Thymus (tissue), 11 donors: Measurements from ENCODE around the gene RGS7. TPM values are rescaled to one million over a fixed set of nuclear protein-coding genes. Genes with fewer than 3 reads are reported as not detected.
"Not testable (repeated sequence)": the region's sequence is repeated elsewhere in the genome, so short reads cannot be mapped to it uniquely, and the experiment has no call there.

Experiments used
- DNase-seq, 9 donors: peaks; one replicate each; pipeline ENCODE4 v3.0.0-alpha.2; 2013; ENCODE audit warnings: low spot score in 9 of 9, low read depth in 6 of 9, missing footprints in 1 of 9
- H3K27ac ChIP-seq, 2 donors: one replicate each; pipeline ENCODE4 v1.5.1; 2013; ENCODE audit warnings: control low read depth in 1 of 2, low read depth in 1 of 2, low read length in 1 of 2, mild to moderate bottlenecking in 1 of 2, moderate library complexity in 1 of 2
- H3K27me3 ChIP-seq, 2 donors: one replicate each; pipeline ENCODE4 v1.5.1; 2013; ENCODE audit warnings: low read length in 1 of 2; ENCODE audit not compliant: control insufficient read depth in 2 of 2, insufficient read depth in 1 of 2
- H3K36me3 ChIP-seq, 2 donors: one replicate each; pipeline ENCODE4 v1.5.1; 2013; ENCODE audit warnings: low read length in 1 of 2, mild to moderate bottlenecking in 1 of 2, moderate library complexity in 1 of 2; ENCODE audit not compliant: control insufficient read depth in 2 of 2, insufficient read depth in 2 of 2
- H3K4me1 ChIP-seq, 2 donors: one replicate each; pipeline ENCODE4 v1.5.1; 2013; ENCODE audit warnings: low read length in 2 of 2; ENCODE audit not compliant: control insufficient read depth in 2 of 2, insufficient read depth in 2 of 2
- H3K4me3 ChIP-seq, 2 donors: one replicate each; pipeline ENCODE4 v1.5.1; 2013; ENCODE audit warnings: low read length in 2 of 2, control low read depth in 1 of 2, mild to moderate bottlenecking in 1 of 2
- H3K9me3 ChIP-seq, 2 donors: one replicate each; pipeline ENCODE4 v1.5.1; 2013; ENCODE audit warnings: low read length in 1 of 2, mild to moderate bottlenecking in 1 of 2; ENCODE audit not compliant: control insufficient read depth in 2 of 2, insufficient read depth in 1 of 2
- WGBS: extraction: QIAGEN DNeasy Blood & Tissue Kit; methylation state at CpG from one replicate; pipeline ENCODE4 v1.1.7; 2013; 5-methylcytosine and 5-hydroxymethylcytosine counted together
- polyA plus RNA-seq: library from polyadenylated mRNA; stranded (reverse); fragments of 200-250 nt; gene quantifications from one replicate; pipeline ENCODE4 v1.2.3, GENCODE V29; 2013
- total RNA-seq: library from RNA; stranded (reverse); fragments of 120-200 nt; gene quantifications from one replicate; pipeline ENCODE4 v1.2.4, GENCODE V29; 2013
- donor health status: healthy.

Gene RGS7
- total and polyA plus RNA-seq, 2 donors = 0.05 to 0.07 TPM

DNA sequence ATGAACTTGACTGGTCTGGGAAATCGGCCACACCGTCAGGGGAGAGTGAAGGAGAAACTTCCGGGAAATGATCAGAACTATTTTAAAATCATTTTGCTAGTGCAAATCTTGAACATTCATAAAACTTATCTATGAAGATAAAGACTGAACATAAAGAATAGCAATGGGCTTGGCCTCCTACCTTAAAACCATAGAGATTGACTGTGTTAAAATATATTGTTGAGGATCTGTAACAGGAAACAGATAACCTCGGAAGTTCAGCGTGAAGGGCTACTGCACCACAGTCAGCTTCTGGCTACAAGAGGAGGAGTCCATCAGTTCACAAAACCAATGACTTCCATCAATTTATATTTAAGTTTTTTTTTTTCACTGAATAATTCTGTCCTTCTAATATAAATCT, 127.3 kb downstream of the RGS7 start:
- no peak for DNase-seq
- Histone ChIP-seq H3K9me3 (no peaks in the 10 kb centered on the region), H3K4me3 (no peak overlapping the region), H3K27me3 (no peaks in the 10 kb centered on the region), H3K4me1 (no peaks in the 10 kb centered on the region), H3K36me3 (no peaks in the 10 kb centered on the region), H3K27ac (no peak overlapping the region)
- WGBS = 60% methylated on average over 5 of the region's 5 CpGs

DNA sequence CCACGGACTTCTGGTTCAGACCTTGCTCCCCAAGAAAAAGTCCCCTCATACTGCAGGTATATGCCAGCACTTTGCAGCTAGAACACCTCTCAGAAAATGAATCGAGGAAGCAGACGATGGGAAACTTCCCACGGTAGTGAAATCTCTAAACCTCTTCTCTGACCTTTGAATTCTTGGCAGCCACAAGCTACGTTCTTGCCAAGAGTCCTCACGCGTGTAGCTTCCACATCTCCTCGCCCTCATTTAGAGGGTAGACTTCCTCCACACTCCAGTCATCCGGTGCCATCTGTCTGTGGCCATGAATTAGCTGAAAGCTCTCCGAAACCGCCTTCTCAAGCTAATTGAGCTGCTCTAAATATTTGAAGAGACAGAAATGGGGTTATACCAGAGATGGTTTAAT, 127.8 kb downstream of the RGS7 start:
- Histone ChIP-seq H3K27me3 (no peaks in the 10 kb centered on the region), H3K36me3 (no peaks in the 10 kb centered on the region), H3K4me1 (no peaks in the 10 kb centered on the region), H3K9me3 (no peaks in the 10 kb centered on the region), H3K27ac (no peak overlapping the region), H3K4me3 (no peak overlapping the region)
- WGBS = 80% methylated on average over 11 of the region's 11 CpGs
- DNase-seq = no peak

DNA sequence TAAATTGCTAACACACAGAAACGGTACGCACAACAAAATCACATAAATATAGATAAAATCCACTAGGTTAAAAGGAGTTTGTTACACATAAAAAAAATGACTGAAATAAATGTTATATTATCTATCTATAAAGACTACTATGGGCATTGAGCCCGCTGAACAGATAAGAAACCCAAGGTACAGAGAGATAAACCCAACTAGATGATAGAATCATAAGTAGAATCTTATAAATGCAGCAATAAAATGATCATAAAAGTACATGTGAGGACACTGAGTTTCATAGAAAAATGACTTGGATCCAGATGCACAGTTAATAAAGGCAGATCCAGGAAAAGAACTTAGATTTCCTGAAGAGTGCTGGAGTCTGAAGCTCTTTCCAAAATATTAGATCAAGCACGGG, 128.7 kb downstream of the RGS7 start:
- no peaks in the 10 kb centered on the region for H3K27me3 ChIP-seq
- H3K36me3 ChIP-seq = no peaks in the 10 kb centered on the region
- no peak overlapping the region for H3K4me3 ChIP-seq
- 93% methylated on average over 4 of the region's 4 CpGs for WGBS
- no peaks in the 10 kb centered on the region for H3K9me3 ChIP-seq
- no peak for DNase-seq
- H3K27ac ChIP-seq = no peak overlapping the region
- H3K4me1 ChIP-seq = no peaks in the 10 kb centered on the region

DNA sequence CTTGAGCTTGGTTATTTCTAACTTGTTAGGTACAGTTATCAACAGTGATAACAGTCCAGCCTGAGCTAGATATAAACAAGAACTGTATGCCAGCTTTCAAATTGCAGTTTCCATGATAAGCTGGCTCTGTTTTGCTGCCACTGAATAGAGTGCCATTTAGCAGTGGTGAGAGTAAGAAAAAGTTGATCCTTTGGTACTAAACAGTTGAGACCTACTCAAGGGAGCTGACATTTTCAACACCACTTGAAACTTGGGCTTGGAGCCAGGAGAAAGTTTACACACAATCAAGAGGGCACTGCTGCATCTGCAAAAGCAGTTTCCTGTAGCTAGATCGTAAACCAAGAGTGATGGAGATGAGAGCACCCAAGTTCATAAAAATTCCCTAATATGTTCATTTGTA, 131.3 kb downstream of the RGS7 start:
- no peak overlapping the region for H3K4me3 ChIP-seq
- no peaks in the 10 kb centered on the region for H3K36me3 ChIP-seq
- no peak for DNase-seq
- no peak overlapping the region for H3K27ac ChIP-seq
- H3K4me1 ChIP-seq = no peaks in the 10 kb centered on the region
- H3K9me3 ChIP-seq = no peaks in the 10 kb centered on the region
- 82% methylated on average over 1 of the region's 1 CpG for WGBS
- no peaks in the 10 kb centered on the region for H3K27me3 ChIP-seq

DNA sequence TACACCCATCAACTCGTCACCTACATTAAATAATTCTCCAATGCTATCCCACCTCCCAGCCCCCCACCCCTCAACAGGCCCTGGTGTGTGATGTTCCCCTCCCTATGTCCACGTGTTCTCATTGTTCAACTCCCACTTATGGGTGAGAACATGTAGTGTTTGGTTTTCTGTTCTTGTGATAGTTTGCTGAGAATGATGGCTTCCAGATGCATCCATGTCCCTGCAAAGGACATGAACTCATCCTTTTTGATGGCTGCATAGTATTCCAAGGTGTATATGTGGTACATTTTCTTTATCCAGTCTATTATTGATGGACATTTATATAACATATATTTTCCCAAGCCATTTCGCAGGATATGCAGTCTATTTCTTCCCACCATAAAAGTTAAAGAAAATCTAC, 132.8 kb downstream of the RGS7 start:
- H3K27me3 ChIP-seq, H3K4me1 ChIP-seq, H3K4me3 ChIP-seq, DNase-seq, H3K9me3 ChIP-seq, H3K36me3 ChIP-seq, H3K27ac ChIP-seq: not testable (repeated sequence)
- 96% methylated on average over 3 of the region's 3 CpGs for WGBS

DNA sequence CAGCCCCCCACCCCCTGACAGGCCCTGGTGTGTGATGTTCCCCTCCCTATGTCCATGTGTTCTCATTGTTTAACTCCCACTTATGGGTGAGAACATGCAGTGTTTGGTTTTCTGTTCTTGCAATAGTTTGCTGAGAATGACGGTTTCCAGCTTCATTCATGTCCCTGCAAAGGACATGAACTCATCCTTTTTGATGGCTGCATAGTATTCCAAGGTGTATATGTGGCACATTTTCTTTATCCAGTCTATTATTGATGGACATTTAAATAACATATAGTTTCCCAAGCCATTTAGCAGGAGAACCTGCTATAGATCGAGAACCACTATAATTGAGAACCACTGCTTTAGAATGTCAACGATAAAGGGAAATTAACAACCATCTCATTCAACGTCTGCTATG, 134.2 kb downstream of the RGS7 start:
- WGBS = 93% methylated on average over 4 of the region's 4 CpGs
- H3K27ac ChIP-seq, DNase-seq, H3K27me3 ChIP-seq, H3K36me3 ChIP-seq, H3K4me1 ChIP-seq, H3K4me3 ChIP-seq, H3K9me3 ChIP-seq: not testable (repeated sequence)

DNA sequence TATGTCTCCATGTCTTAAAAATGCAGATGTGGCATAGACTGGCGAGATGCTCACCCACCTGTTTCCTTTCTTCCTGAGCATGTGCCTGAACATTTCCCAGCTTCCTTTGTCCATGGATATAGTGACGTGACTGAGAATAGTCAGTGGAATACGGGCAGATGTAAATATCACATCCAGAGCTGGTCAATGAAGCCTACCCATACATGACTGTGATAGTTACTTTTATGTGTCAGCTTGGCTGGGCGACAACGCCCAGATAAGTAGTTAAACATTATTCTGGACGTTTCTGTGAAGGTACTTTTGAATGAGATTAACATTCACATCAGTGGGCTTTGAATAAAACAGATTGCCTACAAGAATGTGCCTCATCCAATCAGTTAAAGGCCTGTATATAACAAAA, 135.7 kb downstream of the RGS7 start:
- no peak overlapping the region for H3K4me3 ChIP-seq
- no peaks in the 10 kb centered on the region for H3K36me3 ChIP-seq
- peaks cover 0 to 4% of the 10 kb centered on the region in 2 donors for H3K9me3 ChIP-seq
- 83% methylated on average over 6 of the region's 6 CpGs for WGBS
- H3K4me1 ChIP-seq = no peaks in the 10 kb centered on the region
- H3K27ac ChIP-seq = no peak overlapping the region
- no peaks in the 10 kb centered on the region for H3K27me3 ChIP-seq
- DNase-seq = no peak

DNA sequence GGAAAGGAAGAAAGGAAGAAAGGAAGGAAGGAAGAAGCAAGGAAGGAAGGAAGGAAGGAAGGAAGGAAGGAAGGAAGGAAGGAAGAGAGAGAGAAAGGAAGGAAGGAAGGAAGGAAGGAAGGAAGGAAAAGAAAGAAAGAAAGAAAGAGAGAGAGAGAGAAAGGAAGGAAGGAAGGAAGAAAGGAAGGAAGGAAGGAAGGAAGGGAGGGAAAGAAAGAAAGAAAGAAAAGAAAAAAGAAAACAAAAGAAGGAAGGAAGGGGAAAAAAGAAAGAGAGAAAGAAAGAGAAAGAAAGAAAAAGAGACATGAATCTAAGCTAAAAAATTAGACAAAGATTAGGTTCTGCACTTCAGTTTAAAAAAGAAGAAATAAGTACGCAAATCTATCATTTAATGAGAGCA, 136.1 kb downstream of the RGS7 start:
- not testable (repeated sequence) for H3K27ac ChIP-seq, H3K4me1 ChIP-seq, H3K27me3 ChIP-seq, H3K9me3 ChIP-seq, H3K36me3 ChIP-seq, H3K4me3 ChIP-seq, DNase-seq
- 97% methylated on average over 1 of the region's 1 CpG for WGBS

DNA sequence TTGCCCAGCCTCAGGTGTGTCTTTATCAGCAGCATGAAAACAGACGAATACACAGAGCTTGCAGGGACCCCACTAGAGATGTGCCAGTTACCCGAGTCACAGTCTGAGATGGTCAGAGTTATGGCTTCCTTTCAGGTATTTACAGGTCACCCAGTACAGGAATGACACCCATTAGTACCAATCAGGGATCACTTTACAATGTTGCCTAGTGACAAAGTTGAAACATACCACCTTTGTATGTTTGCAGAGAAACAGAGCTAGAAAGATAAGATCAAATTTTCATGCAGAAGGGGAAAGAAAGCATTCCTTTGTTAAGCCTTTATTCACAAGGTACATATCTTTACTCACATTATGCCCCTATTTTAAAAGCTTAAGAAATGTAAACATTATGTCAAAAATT, 137.6 kb downstream of the RGS7 start:
- WGBS = 81% methylated on average over 2 of the region's 2 CpGs
- Histone ChIP-seq H3K27me3 (no peaks in the 10 kb centered on the region), H3K9me3 (peaks cover 0 to 4% of the 10 kb centered on the region in 2 donors), H3K4me1 (no peaks in the 10 kb centered on the region), H3K27ac (no peak overlapping the region), H3K36me3 (no peaks in the 10 kb centered on the region), H3K4me3 (no peak overlapping the region)
- DNase-seq = no peak

DNA sequence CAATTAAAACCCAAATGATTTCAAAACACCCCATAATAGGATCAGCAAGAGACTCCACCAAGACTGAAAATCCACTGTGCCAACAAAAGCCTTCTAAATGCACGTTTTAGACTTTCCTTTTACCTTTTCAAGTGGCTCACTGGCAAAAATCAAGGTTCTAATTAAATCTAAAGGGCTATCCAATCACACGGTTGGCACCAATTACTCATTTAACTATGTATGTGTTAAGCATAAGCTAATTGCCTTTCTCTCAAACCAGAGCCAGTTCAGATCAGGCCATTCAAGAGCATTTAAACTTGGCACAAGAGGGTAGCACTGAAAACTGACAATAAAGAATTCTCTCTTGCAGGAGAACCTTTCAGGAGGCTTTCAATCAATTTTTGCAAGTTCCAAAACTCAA, 139.5 kb downstream of the RGS7 start:
- Histone ChIP-seq H3K4me1 (no peaks in the 10 kb centered on the region), H3K4me3 (no peak overlapping the region), H3K9me3 (peaks cover 0 to 4% of the 10 kb centered on the region in 2 donors), H3K27me3 (no peaks in the 10 kb centered on the region), H3K36me3 (no peaks in the 10 kb centered on the region), H3K27ac (no peak overlapping the region)
- 74% methylated on average over 2 of the region's 2 CpGs for WGBS
- no peak for DNase-seq
